GM12872 (cell line): ENCODE data around the gene HMG20B.
A peak's percentile ranks its signal among the peaks of the same experiment; 100 is the strongest.

Experiments
- TF ChIP-seq, protein P1 (sequence below): IDR thresholded peaks from 3 replicates; pipeline ENCODE4 v1.5.1; 2011; ENCODE audit warnings: low read depth, mild to moderate bottlenecking, low read length, moderate library complexity; ENCODE audit not compliant: insufficient read depth

Gene HMG20B

DNA sequence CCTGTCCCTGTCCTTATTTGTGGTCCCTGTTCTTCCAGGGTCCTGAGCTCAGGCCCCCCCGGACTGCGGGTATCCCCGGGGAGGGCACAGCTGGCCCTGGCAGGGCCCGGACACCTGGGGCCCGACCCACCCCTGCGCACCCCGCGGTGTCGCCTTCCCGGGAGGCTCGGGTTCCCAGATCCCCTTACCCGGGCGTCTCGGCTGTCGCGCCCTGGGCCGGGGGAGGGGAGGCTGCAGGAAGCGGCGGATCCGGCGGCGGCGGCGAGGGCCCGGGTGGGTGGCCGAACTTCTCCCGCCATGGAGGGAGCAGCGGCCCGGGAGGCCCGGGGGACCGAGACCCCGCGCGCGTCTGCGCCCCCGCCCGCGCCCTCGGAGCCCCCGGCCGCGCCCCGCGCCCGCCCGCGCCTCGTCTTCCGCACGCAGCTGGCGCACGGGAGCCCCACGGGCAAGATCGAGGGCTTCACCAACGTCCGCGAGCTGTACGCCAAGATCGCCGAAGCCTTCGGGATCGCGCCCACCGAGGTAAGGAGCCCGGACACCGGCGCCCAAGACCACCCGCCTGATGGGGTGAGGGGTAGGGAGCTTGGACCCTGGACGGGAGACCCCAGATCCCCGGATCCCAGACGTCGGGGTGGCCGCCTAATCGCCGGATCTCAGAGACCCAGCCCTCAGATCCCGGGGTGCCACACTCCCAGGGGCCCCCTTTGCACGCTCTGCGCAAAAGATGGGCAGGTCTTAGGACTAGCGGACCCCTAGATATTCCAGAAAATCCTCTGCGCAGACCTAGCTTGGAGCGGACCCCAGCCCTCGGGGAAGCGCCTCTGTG is 12.8 kb downstream of the HMG20B start, which contains the start of gene GIPC3:
Gene GIPC3, plus strand, starts transcription at position 178 of the 826 bp plus-strand sequence. Its CDS starts 120 bp downstream, at position 298.
- TF ChIP-seq, protein P1, sequence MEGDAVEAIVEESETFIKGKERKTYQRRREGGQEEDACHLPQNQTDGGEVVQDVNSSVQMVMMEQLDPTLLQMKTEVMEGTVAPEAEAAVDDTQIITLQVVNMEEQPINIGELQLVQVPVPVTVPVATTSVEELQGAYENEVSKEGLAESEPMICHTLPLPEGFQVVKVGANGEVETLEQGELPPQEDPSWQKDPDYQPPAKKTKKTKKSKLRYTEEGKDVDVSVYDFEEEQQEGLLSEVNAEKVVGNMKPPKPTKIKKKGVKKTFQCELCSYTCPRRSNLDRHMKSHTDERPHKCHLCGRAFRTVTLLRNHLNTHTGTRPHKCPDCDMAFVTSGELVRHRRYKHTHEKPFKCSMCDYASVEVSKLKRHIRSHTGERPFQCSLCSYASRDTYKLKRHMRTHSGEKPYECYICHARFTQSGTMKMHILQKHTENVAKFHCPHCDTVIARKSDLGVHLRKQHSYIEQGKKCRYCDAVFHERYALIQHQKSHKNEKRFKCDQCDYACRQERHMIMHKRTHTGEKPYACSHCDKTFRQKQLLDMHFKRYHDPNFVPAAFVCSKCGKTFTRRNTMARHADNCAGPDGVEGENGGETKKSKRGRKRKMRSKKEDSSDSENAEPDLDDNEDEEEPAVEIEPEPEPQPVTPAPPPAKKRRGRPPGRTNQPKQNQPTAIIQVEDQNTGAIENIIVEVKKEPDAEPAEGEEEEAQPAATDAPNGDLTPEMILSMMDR = no peak

DNA sequence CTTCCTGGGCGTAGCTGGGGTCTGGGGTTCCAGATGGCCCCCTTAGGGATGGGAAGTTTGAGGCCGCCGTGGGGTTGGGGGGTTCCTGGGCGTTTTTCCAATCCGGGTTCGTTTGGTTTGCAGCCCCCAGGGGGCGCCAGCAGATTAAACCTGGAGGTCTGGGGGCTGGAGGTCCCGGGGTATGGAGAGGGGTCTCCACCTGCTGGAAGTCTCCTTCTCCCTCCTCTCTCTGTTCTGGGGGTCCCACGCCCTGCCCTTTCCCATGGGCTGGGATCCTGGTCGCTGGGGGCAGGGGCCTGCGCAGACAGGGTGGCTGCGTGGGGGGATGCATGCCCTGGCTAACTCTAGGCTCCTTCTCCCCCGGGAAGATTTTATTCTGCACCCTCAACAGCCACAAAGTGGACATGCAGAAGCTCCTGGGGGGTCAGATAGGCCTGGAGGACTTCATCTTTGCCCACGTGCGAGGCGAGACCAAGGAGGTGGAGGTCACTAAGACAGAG is 13.4 kb downstream of the HMG20B start:
- TF ChIP-seq, protein P1 = peak; percentile 61

DNA sequence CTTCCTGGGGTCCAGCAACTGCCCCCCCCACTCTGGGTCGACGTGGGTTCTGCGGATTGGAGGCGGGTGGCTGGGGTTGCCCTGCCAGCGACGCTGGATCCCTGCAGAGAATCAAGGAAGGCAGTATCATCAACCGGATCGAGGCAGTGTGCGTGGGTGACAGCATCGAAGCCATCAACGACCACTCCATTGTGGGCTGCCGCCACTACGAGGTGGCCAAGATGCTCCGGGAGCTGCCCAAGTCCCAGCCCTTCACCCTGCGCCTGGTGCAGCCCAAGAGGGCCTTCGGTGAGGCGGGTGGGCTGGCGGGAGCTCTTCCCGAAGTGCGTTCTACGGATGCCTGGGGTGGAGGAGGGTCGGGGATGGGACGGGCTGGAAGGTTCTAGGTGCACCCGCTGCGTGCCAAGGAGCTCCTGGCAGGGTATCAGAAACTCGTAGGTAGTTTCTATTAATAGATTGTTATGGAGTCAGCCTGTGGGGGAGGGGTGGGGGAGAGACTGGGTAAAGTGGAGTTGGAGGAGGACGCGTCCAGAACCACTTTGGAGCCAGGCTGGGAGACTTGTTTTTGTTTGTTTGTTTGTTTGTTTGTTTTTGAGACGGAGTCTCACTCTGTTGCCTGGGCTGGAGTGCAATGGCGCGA is 14.1 kb downstream of the HMG20B start:
- TF ChIP-seq, protein P1 = no peak

DNA sequence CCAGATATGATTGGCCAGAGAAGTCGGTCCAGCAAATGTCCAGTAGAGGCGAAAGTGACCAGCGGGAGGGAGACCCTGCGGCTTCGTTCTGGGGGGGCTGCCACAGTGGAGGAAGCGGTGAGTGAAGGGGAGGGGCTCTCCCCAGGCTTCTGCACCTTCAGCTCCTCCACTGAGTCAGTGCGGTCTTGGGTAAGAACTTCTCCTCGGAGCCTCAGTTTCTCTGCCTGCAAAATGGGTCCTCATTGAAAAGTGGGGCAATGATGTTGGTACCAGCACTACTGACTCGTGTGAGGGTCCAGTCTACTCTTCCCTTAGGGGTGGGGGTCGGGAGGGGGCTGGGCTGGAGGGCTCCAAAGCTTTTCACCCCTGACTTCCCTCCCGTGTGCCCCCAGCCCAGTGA is 16.7 kb downstream of the HMG20B start:
- TF ChIP-seq, protein P1 = no peak

DNA sequence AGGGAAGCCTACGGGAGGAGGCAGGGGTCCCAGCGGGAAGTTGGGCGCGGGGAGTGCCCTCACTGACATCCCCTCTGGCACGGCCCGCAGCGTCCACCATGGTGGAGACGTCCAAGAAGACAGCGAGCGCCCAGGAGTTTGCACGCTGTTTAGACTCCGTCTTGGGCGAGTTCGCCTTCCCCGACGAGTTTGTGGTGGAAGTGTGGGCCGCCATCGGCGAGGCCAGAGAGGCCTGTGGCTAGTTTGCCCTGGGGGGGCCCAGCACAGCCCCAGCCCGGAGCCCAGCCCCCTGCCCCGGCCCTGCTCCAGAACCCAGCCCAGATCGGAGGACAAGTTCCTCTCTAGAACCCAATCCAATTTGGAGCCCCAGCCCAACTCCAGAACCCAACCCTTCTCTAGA is 17.2 kb downstream of the HMG20B start:
- TF ChIP-seq, protein P1 = no peak

DNA sequence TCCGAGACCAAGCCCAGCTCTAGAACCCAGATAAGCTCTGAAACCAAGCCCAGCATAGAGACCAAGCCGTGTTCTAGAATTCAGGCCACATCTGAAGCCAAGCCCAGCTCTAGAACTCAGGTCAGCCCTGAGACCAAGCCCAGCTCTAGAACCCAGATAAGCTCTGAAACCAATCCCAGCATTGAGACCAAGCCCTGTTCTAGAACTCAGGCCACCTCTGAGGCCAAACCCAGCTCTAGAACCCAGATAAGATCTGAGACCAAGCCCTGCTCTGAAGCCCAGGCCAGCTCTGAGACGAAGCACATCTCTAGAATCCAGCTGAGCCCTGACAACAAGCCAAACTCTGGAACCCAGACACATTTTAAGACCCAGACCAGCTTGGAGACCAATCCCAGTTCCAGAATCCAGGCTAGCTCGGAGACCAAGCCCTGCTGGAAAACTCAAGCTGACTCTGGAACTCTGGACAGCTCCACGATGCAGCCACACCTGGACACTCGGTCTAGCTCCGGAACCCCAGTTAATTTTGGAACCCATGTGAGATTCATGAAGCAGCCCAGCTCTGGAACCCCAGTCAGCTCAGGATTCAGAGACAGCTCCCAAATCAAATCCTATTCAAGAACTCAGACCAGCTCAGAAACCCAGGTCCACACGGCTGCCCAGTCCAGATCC is 18.4 kb downstream of the HMG20B start:
- TF ChIP-seq, protein P1 = no peak

DNA sequence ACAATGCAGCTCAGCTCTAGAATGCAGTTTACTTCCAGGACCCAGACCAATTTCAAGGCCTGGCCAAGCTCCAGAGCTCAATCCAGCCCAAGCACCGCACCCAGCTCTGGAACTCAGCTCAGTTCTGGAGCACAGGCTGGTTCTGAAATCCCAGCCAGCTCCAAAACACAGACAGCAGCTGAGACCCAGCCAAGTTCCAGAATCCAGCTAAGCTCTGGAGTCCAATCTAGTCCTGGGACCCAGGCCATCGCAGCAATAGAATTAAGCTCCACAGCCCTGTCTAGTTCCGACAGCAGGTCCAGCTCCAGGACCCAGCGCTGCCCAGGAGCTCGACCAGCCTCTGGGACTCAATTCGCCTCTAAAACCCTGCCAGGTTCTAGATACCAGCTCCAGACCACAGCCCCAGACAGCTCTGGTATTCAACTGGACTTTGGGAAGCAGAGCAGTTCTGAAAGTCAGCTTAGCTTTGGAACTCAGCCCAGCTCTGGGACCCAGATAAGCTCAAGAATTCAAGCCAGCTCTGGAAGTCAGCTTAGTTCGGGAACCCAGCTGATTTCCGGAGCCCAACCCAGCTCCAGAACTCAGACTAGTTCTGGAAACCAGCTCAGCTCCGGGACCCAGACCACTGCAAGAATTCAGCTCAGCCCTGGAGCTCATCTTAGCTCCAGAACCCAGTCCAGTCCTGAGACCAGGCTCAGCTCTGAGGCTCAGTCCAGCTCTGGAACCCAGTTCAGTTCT is 19.3 kb downstream of the HMG20B start:
- TF ChIP-seq, protein P1 = no peak
